Right lobe of liver (tissue), 6 donors: ENCODE results near the gene GNAI2. TPM values are rescaled to one million over a fixed set of nuclear protein-coding genes. Genes with fewer than 3 reads are reported as not detected.
A peak's percentile ranks its signal among the peaks of the same experiment; 100 is the strongest.

Source experiments
- ATAC-seq, 4 donors: fragments of 200-7000 bp; cut with Tn5 transposase; one replicate each; pipeline ENCODE4 v1.9.1; 2020; ENCODE audit warnings: mild to moderate bottlenecking in 4 of 4, moderate library complexity in 4 of 4
- DNase-seq, 3 donors: peaks; one replicate each; pipeline ENCODE4 v3.0.0-alpha.2; 2020
- H3K27ac ChIP-seq, 3 donors: fragments of 200-600 bp; one replicate each; pipeline ENCODE4 v1.8.0; 2022
- H3K27me3 ChIP-seq, 2 donors: fragments of 200-600 bp; one replicate each; pipeline ENCODE4 v1.8.0; 2022
- H3K36me3 ChIP-seq, 4 donors: fragments of 200-600 bp; sonication (generic) in 1 of 4; one replicate each; pipeline versions ENCODE4 v1.5.1 to v1.8.0; 2017 to 2022; ENCODE audit warnings: control low read depth in 1 of 4
- H3K4me1 ChIP-seq, 4 donors: fragments of 200-600 bp; sonication (generic) in 1 of 4; one replicate each; pipeline versions ENCODE4 v1.5.1 to v1.8.0; 2017 to 2022; ENCODE audit warnings: control low read depth in 1 of 4
- H3K4me3 ChIP-seq, 3 donors: fragments of 200-600 bp; one replicate each; pipeline ENCODE4 v1.8.0; 2022
- H3K9me3 ChIP-seq, 4 donors: fragments of 200-600 bp; sonication (generic) in 1 of 4; one replicate each; pipeline versions ENCODE4 v1.5.1 to v1.8.0; 2017 to 2022; ENCODE audit warnings: control low read depth in 1 of 4
- CTCF ChIP-seq, 4 donors: fragments of 200-600 bp in 3 of 4; fragments of 450-650 bp in 1 of 4; IDR thresholded peaks; one replicate each; pipeline versions ENCODE4 v1.5.1 to v1.8.0; 2016 to 2022; ENCODE audit warnings: antibody characterized with exemption in 4 of 4, mild to moderate bottlenecking in 2 of 4
- POLR2A ChIP-seq: fragments of 450-650 bp; IDR thresholded peaks from one replicate; pipeline ENCODE4 v1.6.1; 2017; ENCODE audit warnings: antibody characterized with exemption, mild to moderate bottlenecking
- WGBS: methylation state at CpG from one replicate; pipeline ENCODE4 v1.1.6; 2018; ENCODE audit warnings: low coverage, low lambda C conversion rate; ENCODE audit not compliant: insufficient coverage; ENCODE audit errors: missing lambda C conversion rate; 5-methylcytosine and 5-hydroxymethylcytosine counted together
- intact Hi-C, 2 donors: fragments of 100-400 bp; cut with DNase I; formaldehyde crosslinking; loops; one replicate each; pipeline versions ENCODE4 v1.11.2 to v1.14.1; 2022
- total RNA-seq, 6 experiments: library from RNA; depleted of rRNA in 2 of 6; stranded (reverse); fragments of >200 nt in 2 of 6; fragmentation: NEBNext Ultra II Directional in 3 of 6; extraction: Animal tissue kit (Norgen Biotek cat#: 25700) in 3 of 6; gene quantifications; one replicate each; pipeline versions ENCODE4 v1.1.0 to v1.2.4, GENCODE V29; 2016 to 2023
- donor health status: DM: no; HTN: yes; CAD: no.
- donor health status: DM: no; HTN: no; CAD: no.
- donor health status: DM: no; HTN: no; CAD: no.
- donor health status: DM: no; HTN: yes; CAD: no.
- donor health status: DM: no; HTN: yes; CAD: no.

The GNAI2 gene
- total RNA-seq, 6 experiments from 2014 or later = 73.3 to 125 (median 98.7) TPM

GRCh38 chr3:50263478-50264382, 27.7 kb downstream of the GNAI2 start:
- no peaks in the 10 kb centered on the region for H3K36me3 ChIP-seq
- DNase-seq = no peak
- H3K4me1 ChIP-seq = peaks cover 0 to 21% (median 0%) of the 10 kb centered on the region in 4 donors
- H3K27ac ChIP-seq = no peak overlapping the region
- intact Hi-C loops = loop anchor here in 1 of 2 donors (10.0 kb wide), 1 partner anchor 139 kb away; no protein-coding TSS in a partner anchor
- no peaks in the 10 kb centered on the region for H3K27me3 ChIP-seq
- WGBS = 65% methylated on average over 6 of the region's 6 CpGs
- H3K9me3 ChIP-seq = no peaks in the 10 kb centered on the region
- no peak for ATAC-seq
- no peak overlapping the region for H3K4me3 ChIP-seq
- TF ChIP-seq POLR2A (no peak), CTCF (IDR thresholded peaks at IDR 0.05) (no peak)

- 17% methylated on average over 2 of the region's 7 CpGs for WGBS
- ATAC-seq = peak in 1 of 4 donors; percentile 12
Measured at GRCh38 chr3:50264383-50264963, 28.5 kb downstream of the GNAI2 start.

GRCh38 chr3:50264964-50265485, 29.0 kb downstream of the GNAI2 start:
- Histone ChIP-seq H3K9me3 (no peaks in the 10 kb centered on the region), H3K27ac (no peak overlapping the region), H3K4me3 (no peak overlapping the region), H3K36me3 (no peaks in the 10 kb centered on the region), H3K27me3 (no peaks in the 10 kb centered on the region), H3K4me1 (peaks cover 0 to 15% (median 0%) of the 10 kb centered on the region in 4 donors)
- no peak for ATAC-seq
- no peak for DNase-seq
- 53% methylated on average over 3 of the region's 7 CpGs for WGBS
- TF ChIP-seq CTCF (IDR thresholded peaks at IDR 0.05) (no peak), POLR2A (no peak)
- intact Hi-C loops = loop anchor here (5.0 to 10.0 kb wide), 2 partner anchors 38 to 140 kb away; no protein-coding TSS in a partner anchor

More at GRCh38 chr3:50264383-50264963, 28.5 kb downstream of the GNAI2 start:
- Histone ChIP-seq H3K4me3 (no peak overlapping the region), H3K27me3 (no peaks in the 10 kb centered on the region), H3K36me3 (no peaks in the 10 kb centered on the region), H3K27ac (no peak overlapping the region), H3K9me3 (no peaks in the 10 kb centered on the region), H3K4me1 (peaks cover 0 to 19% (median 0%) of the 10 kb centered on the region in 4 donors)
- TF ChIP-seq POLR2A = no peak
- no peak for TF ChIP-seq CTCF (IDR thresholded peaks at IDR 0.05)
- intact Hi-C loops = loop anchor here in 1 of 2 donors (10.0 kb wide), 1 partner anchor 140 kb away; no protein-coding TSS in a partner anchor
- no peak for DNase-seq

GRCh38 chr3:50265571-50265970, 29.6 kb downstream of the GNAI2 start:
- Histone ChIP-seq H3K9me3 (no peaks in the 10 kb centered on the region), H3K4me1 (peaks cover 0 to 12% (median 0%) of the 10 kb centered on the region in 4 donors), H3K27ac (no peak overlapping the region), H3K4me3 (no peak overlapping the region), H3K27me3 (no peaks in the 10 kb centered on the region), H3K36me3 (no peaks in the 10 kb centered on the region)
- ATAC-seq = no peak
- TF ChIP-seq POLR2A (no peak), CTCF (IDR thresholded peaks at IDR 0.05) (no peak)
- intact Hi-C loops = loop anchor here (5.0 to 10.0 kb wide), 2 partner anchors 38 to 141 kb away; no protein-coding TSS in a partner anchor
- DNase-seq = no peak
- no CpG with 5 or more reads among the region's 1 CpG for WGBS
